Type B pancreatic cell (in vitro differentiated cells): Measurements from ENCODE around the gene TULP3. TPM values are rescaled to one million over a fixed set of nuclear protein-coding genes. Genes with fewer than 3 reads are reported as not detected.

ENCODE experiments used
- DNase-seq: peaks from one replicate; pipeline ENCODE4 v3.0.0; 2021; ENCODE audit warnings: mixed read lengths; ENCODE audit not compliant: unreplicated experiment; ENCODE audit errors: extremely low spot score
- H3K27ac Mint-ChIP-seq: 2 replicates; pipeline ENCODE4 v1.8.0; 2021; ENCODE audit warnings: mild to moderate bottlenecking, mixed read lengths
- H3K27me3 Mint-ChIP-seq: 2 replicates; pipeline ENCODE4 v1.8.0; 2021; ENCODE audit warnings: mixed read lengths
- H3K36me3 Mint-ChIP-seq: 2 replicates; pipeline ENCODE4 v1.8.0; 2021; ENCODE audit warnings: mixed read lengths
- H3K4me1 Mint-ChIP-seq: one replicate; pipeline ENCODE4 v1.8.0; 2021; ENCODE audit warnings: mixed read lengths; ENCODE audit not compliant: unreplicated experiment
- H3K4me3 Mint-ChIP-seq: 2 replicates; pipeline ENCODE4 v1.8.0; 2021; ENCODE audit warnings: mild to moderate bottlenecking, mixed read lengths
- H3K9me3 Mint-ChIP-seq: 2 replicates; pipeline ENCODE4 v1.8.0; 2021; ENCODE audit warnings: mixed read lengths
- CTCF ChIP-seq: fragments of 200-600 bp; sonication (generic); conservative IDR thresholded peaks from 2 replicates; pipeline ENCODE4 v1.5.0; 2021; ENCODE audit warnings: antibody characterized with exemption, mild to moderate bottlenecking
- total RNA-seq: library from RNA; stranded (reverse); gene quantifications from 2 replicates; pipeline ENCODE4 v1.2.1, GENCODE V29; 2021; ENCODE audit warnings: low replicate concordance

Gene TULP3
- total RNA-seq, 1 donor from 2014 or later = 26.5 TPM

- peak; percentile 87 for DNase-seq
- Mint-ChIP-seq H3K4me1 (peaks cover 22% of the 10 kb centered on the region), H3K36me3 (peaks cover 8% of the 10 kb centered on the region), H3K27me3 (peaks cover 46% of the 10 kb centered on the region), H3K27ac (peak within 1 kb of the TSS; percentile 95), H3K9me3 (no peaks in the 10 kb centered on the region), H3K4me3 (peak within 1 kb of the TSS; percentile 94)
- TF ChIP-seq CTCF = no peak
Observed at GRCh38 chr12:2959192-2959504, 68.5 kb downstream of the TULP3 start, which contains the start of gene TEAD4. Gene TEAD4 (plus strand): TSS chr12:2959397.

- H3K36me3 Mint-ChIP-seq = peaks cover 8% of the 10 kb centered on the region
- H3K27ac Mint-ChIP-seq = peak overlapping the region; percentile 89
- H3K4me3 Mint-ChIP-seq = peak overlapping the region; percentile 86
- no peak for DNase-seq
- H3K4me1 Mint-ChIP-seq = peaks cover 22% of the 10 kb centered on the region
- H3K27me3 Mint-ChIP-seq = peaks cover 46% of the 10 kb centered on the region
- no peaks in the 10 kb centered on the region for H3K9me3 Mint-ChIP-seq
- TF ChIP-seq CTCF = no peak
Observed at GRCh38 chr12:2959505-2960389, 69.1 kb downstream of the TULP3 start.

- peaks cover 8% of the 10 kb centered on the region for H3K36me3 Mint-ChIP-seq
Observed at GRCh38 chr12:2960390-2960956, 69.8 kb downstream of the TULP3 start.

GRCh38 chr12:2960996-2961616 lies 70.4 kb downstream of the TULP3 start:
- no peaks in the 10 kb centered on the region for H3K9me3 Mint-ChIP-seq
- DNase-seq = no peak
- H3K27me3 Mint-ChIP-seq = peaks cover 46% of the 10 kb centered on the region
- peak overlapping the region; percentile 86 for H3K4me3 Mint-ChIP-seq
- H3K36me3 Mint-ChIP-seq = peaks cover 8% of the 10 kb centered on the region
- H3K27ac Mint-ChIP-seq = peak overlapping the region; percentile 89
- no peak for TF ChIP-seq CTCF
- peaks cover 22% of the 10 kb centered on the region for H3K4me1 Mint-ChIP-seq

More at GRCh38 chr12:2960390-2960956, 69.8 kb downstream of the TULP3 start:
- no peaks in the 10 kb centered on the region for H3K9me3 Mint-ChIP-seq
- peaks cover 22% of the 10 kb centered on the region for H3K4me1 Mint-ChIP-seq
- peak overlapping the region; percentile 89 for H3K27ac Mint-ChIP-seq
- H3K27me3 Mint-ChIP-seq = peaks cover 46% of the 10 kb centered on the region
- peak overlapping the region; percentile 86 for H3K4me3 Mint-ChIP-seq
- DNase-seq = no peak
- no peak for TF ChIP-seq CTCF

GRCh38 chr12:2961705-2962104 lies 71.0 kb downstream of the TULP3 start:
- no peak overlapping the region for H3K27ac Mint-ChIP-seq
- H3K4me1 Mint-ChIP-seq = peaks cover 22% of the 10 kb centered on the region
- H3K27me3 Mint-ChIP-seq = peaks cover 46% of the 10 kb centered on the region
- peak overlapping the region; percentile 86 for H3K4me3 Mint-ChIP-seq
- TF ChIP-seq CTCF = no peak
- H3K36me3 Mint-ChIP-seq = peaks cover 8% of the 10 kb centered on the region
- DNase-seq = no peak
- no peaks in the 10 kb centered on the region for H3K9me3 Mint-ChIP-seq
